H1 (cell line): ENCODE results near the gene KRTAP12-4.

Experiments
- BCL11A ChIP-seq, 2 experiments: IDR thresholded peaks; one replicate each; pipeline ENCODE4 v1.6.1; 2011; ENCODE audit warnings: low read depth in 2 of 2, low read length in 2 of 2, mild to moderate bottlenecking in 2 of 2
- CBX8 ChIP-seq: fragments of 300-800, 300-1000 bp; sonication (generic); IDR thresholded peaks from 2 replicates; pipeline ENCODE4 v1.7.1; 2016; ENCODE audit warnings: low read depth, low read length, borderline replicate concordance
- CTCF ChIP-seq, 3 experiments: IDR thresholded peaks; 1 replicate in 2 of 3; 2 replicates in 1 of 3; pipeline versions ENCODE4 v1.5.1 to v1.6.1; 2011; ENCODE audit warnings: low read length in 3 of 3, mild to moderate bottlenecking in 3 of 3, inconsistent platforms in 2 of 3, low read depth in 1 of 3, moderate library complexity in 1 of 3; ENCODE audit not compliant: insufficient read depth in 1 of 3; ENCODE audit errors: control extremely low read depth in 1 of 3
- EZH2 ChIP-seq: fragments of 200-600 bp; sonication (generic); IDR thresholded peaks from 2 replicates; pipeline ENCODE4 v1.7.1; 2012; ENCODE audit warnings: low read depth, mild to moderate bottlenecking, moderate library complexity, low read length, inconsistent platforms; ENCODE audit not compliant: severe bottlenecking
- MAX ChIP-seq: IDR thresholded peaks from 2 replicates; pipeline ENCODE4 v1.6.1; 2012; ENCODE audit warnings: inconsistent platforms
- POLR2AphosphoS5 ChIP-seq: IDR thresholded peaks from 2 replicates; pipeline ENCODE4 v1.6.1; 2011; ENCODE audit warnings: low read depth, low read length
- RAD21 ChIP-seq, 2 experiments: IDR thresholded peaks in 1 of 2; conservative IDR thresholded peaks in 1 of 2; 2 replicates each; pipeline ENCODE4 v1.6.1; 2011; ENCODE audit warnings: low read depth in 2 of 2, low read length in 2 of 2, improper control_type of control experiment in 1 of 2, inconsistent platforms in 1 of 2, mild to moderate bottlenecking in 1 of 2, moderate library complexity in 1 of 2
- RFX5 ChIP-seq: IDR thresholded peaks from 2 replicates; pipeline ENCODE4 v1.6.1; 2011; ENCODE audit warnings: low read depth, low read length, improper control_type of control experiment, borderline replicate concordance
- SIRT6 ChIP-seq: IDR thresholded peaks from one replicate; pipeline ENCODE4 v1.7.1; 2012; ENCODE audit warnings: low read length, inconsistent platforms
- SIX5 ChIP-seq: IDR thresholded peaks from 2 replicates; pipeline ENCODE4 v1.6.1; 2011; ENCODE audit warnings: mild to moderate bottlenecking, low read depth, low read length
- YY1 ChIP-seq: IDR thresholded peaks from 2 replicates; pipeline ENCODE4 v1.6.1; 2011; ENCODE audit warnings: low read depth, mild to moderate bottlenecking, low read length

- TF ChIP-seq SIX5, result no peak
- TF ChIP-seq CTCF (IDR thresholded peaks at IDR 0.05; ENCODE audit: control extremely low read depth in 1 of 3, insufficient read depth in 1 of 3, low read depth in 1 of 3, low read length in 3 of 3), result peak in 1 of 3 experiments; percentile 22; a peak in 1 of 4 replicates
- TF ChIP-seq RFX5, result no peak
- TF ChIP-seq EZH2, result no peak
- TF ChIP-seq SIRT6, result no peak
- TF ChIP-seq YY1, result no peak
- TF ChIP-seq MAX, result no peak
- no peak for TF ChIP-seq BCL11A (IDR thresholded peaks at IDR 0.05; ENCODE audit: low read depth in 2 of 2, low read length in 2 of 2)
- peak; percentile 25 to 35; a peak in 3 of 4 replicates for TF ChIP-seq RAD21 (IDR thresholded peaks at IDR 0.05 in 1 of 2, conservative IDR thresholded peaks at IDR 0.05 in 1 of 2; ENCODE audit: low read depth in 2 of 2, low read length in 2 of 2)
- TF ChIP-seq CBX8, result no peak
- no peak for TF ChIP-seq POLR2AphosphoS5
Measured at GRCh38 chr21:44617071-44617501, 37.4 kb downstream of the KRTAP12-4 start.
